A673 (cell line): ENCODE data around the gene ANKRD16. TPM values are rescaled to one million over a fixed set of nuclear protein-coding genes. Genes with fewer than 3 reads are reported as not detected.
A peak's percentile ranks its signal among the peaks of the same experiment; 100 is the strongest.

ENCODE experiments used
- BruUV-seq: library from RNA; stranded (reverse); fragments of 400-500 nt; replicated peaks from 2 replicates; lab custom pipeline; 2021; lab: Mats Ljungman, UMichigan
- CTCF ChIA-PET: fragments of 300-600 bp; sonication (Branson Sonifier 250); formaldehyde crosslinking; loops from one replicate; lab custom pipeline; 2022; ENCODE audit warnings: antibody characterized with exemption; lab: Charles Lee
- POLR2A ChIA-PET: fragments of 300-600 bp; sonication (Branson Sonifier 250); formaldehyde crosslinking; loops from one replicate; lab custom pipeline; 2022; ENCODE audit warnings: antibody characterized with exemption; ENCODE audit not compliant: low non-redundant PET; lab: Charles Lee
- DNase-seq: peaks from one replicate; pipeline ENCODE4 v3.0.0-alpha.2; 2015; ENCODE audit warnings: low spot score
- H3K27ac ChIP-seq: fragments of 200-600 bp; sonication (generic); 2 replicates; pipeline ENCODE4 v1.5.1; 2016; ENCODE audit warnings: mixed run types, low read depth, mild to moderate bottlenecking, mixed read lengths, antibody characterized with exemption, low read length; ENCODE audit not compliant: poor library complexity, severe bottlenecking
- H3K27me3 ChIP-seq: fragments of 200-600 bp; sonication (generic); replicated peaks from 2 replicates; pipeline ENCODE4 v1.6.1; 2017; ENCODE audit warnings: mixed run types, low read depth, mild to moderate bottlenecking, mixed read lengths, antibody characterized with exemption, low read length; ENCODE audit not compliant: insufficient read depth, poor library complexity
- H3K36me3 ChIP-seq: fragments of 200-600 bp; sonication (generic); 2 replicates; pipeline ENCODE4 v1.6.1; 2016; ENCODE audit warnings: mixed run types, mild to moderate bottlenecking, mixed read lengths, antibody characterized with exemption, low read length; ENCODE audit not compliant: insufficient read depth, poor library complexity, severe bottlenecking
- H3K4me1 ChIP-seq: fragments of 200-600 bp; sonication (generic); 2 replicates; pipeline ENCODE4 v1.6.1; 2017; ENCODE audit warnings: mixed run types, mild to moderate bottlenecking, mixed read lengths, antibody characterized with exemption, low read length; ENCODE audit not compliant: insufficient read depth, poor library complexity, severe bottlenecking
- H3K4me3 ChIP-seq: fragments of 200-600 bp; sonication (generic); 2 replicates; pipeline ENCODE4 v1.5.1; 2016; ENCODE audit warnings: low read depth, mixed run types, mild to moderate bottlenecking, mixed read lengths, low read length; ENCODE audit not compliant: poor library complexity, severe bottlenecking
- H3K9me3 ChIP-seq: fragments of 200-600 bp; sonication (generic); 2 replicates; pipeline ENCODE4 v1.6.1; 2016; ENCODE audit warnings: mixed run types, low read depth, mild to moderate bottlenecking, mixed read lengths, antibody characterized with exemption, low read length; ENCODE audit not compliant: poor library complexity, severe bottlenecking
- EZH2 ChIP-seq: fragments of 200-600 bp; sonication (generic); IDR thresholded peaks from 2 replicates; pipeline ENCODE4 v1.6.1; 2017; ENCODE audit warnings: borderline replicate concordance, low read depth, mild to moderate bottlenecking, mixed read lengths, antibody characterized with exemption, low read length; ENCODE audit not compliant: poor library complexity, severe bottlenecking
- intact Hi-C: fragments of 100-400 bp; cut with micrococcal nuclease; formaldehyde crosslinking; loops from one replicate; pipeline ENCODE4 v1.10.0; 2022; ENCODE audit not compliant: unreplicated experiment
- total RNA-seq: library from RNA; stranded (reverse); gene quantifications from 2 replicates; pipeline ENCODE4 v1.2.3, GENCODE V29; 2021
- TF ChIP-seq, protein P1 (sequence below): fragments of 300-800, 200-600 bp; sonication (generic); conservative IDR thresholded peaks from 2 replicates; pipeline ENCODE4 v1.5.1; 2017; ENCODE audit warnings: low read depth, mild to moderate bottlenecking, antibody characterized with exemption, low read length, moderate library complexity, mixed read lengths

The ANKRD16 gene
- total RNA-seq, 1 experiment from 2014 or later: 16.2 TPM

DNA sequence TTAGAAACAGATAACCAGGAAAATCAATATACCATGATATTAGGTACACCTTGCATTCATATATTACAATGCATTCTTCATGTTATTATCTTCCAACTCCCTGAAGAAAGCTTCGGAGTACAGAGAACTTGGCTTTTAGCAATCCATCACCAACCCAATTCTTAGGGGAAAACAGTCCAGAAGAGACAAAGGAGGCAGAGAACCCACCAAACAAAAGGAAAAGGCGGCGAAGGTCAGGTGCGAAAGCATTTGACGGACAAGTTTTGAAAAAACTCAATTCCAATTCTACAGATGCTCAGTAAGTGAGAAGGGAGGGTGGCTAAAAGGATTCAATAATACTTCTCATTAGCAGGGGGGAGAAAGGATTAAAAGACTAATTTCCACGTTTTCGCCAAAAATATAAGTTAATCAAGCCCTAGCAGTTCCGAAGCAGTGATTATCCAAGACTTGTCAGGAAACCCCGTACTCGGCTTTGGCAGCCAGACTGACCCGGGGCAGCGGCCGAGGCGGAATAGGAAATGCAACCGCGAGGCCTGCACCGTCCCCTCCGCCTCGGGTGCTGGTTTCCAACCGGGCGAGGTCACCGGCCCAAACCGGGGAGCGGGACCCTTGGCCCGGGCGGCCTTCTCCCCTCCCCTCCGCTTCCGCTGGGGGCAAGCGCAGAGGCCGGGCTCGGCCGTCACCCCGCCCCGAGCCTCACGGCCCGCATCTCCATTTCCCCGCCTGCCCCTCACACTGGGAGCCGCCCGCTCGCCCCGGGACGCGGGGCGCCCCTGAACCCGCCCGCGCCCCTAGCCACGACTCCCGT lies 77.2 kb downstream of the ANKRD16 start:
- TF ChIP-seq, protein P1, sequence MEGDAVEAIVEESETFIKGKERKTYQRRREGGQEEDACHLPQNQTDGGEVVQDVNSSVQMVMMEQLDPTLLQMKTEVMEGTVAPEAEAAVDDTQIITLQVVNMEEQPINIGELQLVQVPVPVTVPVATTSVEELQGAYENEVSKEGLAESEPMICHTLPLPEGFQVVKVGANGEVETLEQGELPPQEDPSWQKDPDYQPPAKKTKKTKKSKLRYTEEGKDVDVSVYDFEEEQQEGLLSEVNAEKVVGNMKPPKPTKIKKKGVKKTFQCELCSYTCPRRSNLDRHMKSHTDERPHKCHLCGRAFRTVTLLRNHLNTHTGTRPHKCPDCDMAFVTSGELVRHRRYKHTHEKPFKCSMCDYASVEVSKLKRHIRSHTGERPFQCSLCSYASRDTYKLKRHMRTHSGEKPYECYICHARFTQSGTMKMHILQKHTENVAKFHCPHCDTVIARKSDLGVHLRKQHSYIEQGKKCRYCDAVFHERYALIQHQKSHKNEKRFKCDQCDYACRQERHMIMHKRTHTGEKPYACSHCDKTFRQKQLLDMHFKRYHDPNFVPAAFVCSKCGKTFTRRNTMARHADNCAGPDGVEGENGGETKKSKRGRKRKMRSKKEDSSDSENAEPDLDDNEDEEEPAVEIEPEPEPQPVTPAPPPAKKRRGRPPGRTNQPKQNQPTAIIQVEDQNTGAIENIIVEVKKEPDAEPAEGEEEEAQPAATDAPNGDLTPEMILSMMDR: no peak
- TF ChIP-seq EZH2: no peak
- Histone ChIP-seq H3K27me3 (no peaks in the 10 kb centered on the region), H3K9me3 (no peaks in the 10 kb centered on the region), H3K36me3 (peaks cover 8% of the 10 kb centered on the region), H3K27ac (peak overlapping the region; percentile 98), H3K4me1 (peaks cover 27% of the 10 kb centered on the region), H3K4me3 (peak overlapping the region; percentile 97)
- BruUV-seq: TSS peak; percentile 38
- ChIA-PET CTCF (no interaction called here), POLR2A (no interaction called here)
- intact Hi-C loops: no loop called here
- peak; percentile 23 for DNase-seq

Other genes with a start within 250 kb of the ANKRD16 start
- 11.9 and 17.8 TPM in 2 replicates for gene ASB13, start 223.3 kb downstream of the ANKRD16 start, total RNA-seq
- gene TASOR2, start 205.1 kb downstream of the ANKRD16 start, total RNA-seq: 82.5 and 94.5 TPM in 2 replicates
- 294 and 325 TPM in 2 replicates for gene GDI2, start 76.5 kb downstream of the ANKRD16 start, total RNA-seq
- gene FBH1, start 350 bp upstream of the ANKRD16 start, total RNA-seq: 84.0 and 87.5 TPM in 2 replicates
- 1.1 and 1.7 TPM in 2 replicates for gene IL15RA, start 87.7 kb upstream of the ANKRD16 start, total RNA-seq
- not detected in 2 replicates for gene IL2RA, start 172.5 kb upstream of the ANKRD16 start, total RNA-seq
- 195 and 200 TPM in 2 replicates for gene RBM17, start 199.1 kb upstream of the ANKRD16 start, total RNA-seq